IPS-18c (cell line): Measurements from ENCODE around the gene MATN3.

Experiments used
- H3K4me3 ChIP-seq: 2 replicates; pipeline ENCODE4 v1.7.0; 2013; ENCODE audit warnings: low read depth, mild to moderate bottlenecking, low read length, moderate library complexity; ENCODE audit not compliant: insufficient read depth
- H3K9me3 ChIP-seq: one replicate; pipeline ENCODE4 v1.6.1; 2013; ENCODE audit warnings: mild to moderate bottlenecking, low read length, moderate library complexity; ENCODE audit not compliant: control insufficient read depth, insufficient read depth

MATN3 gene

GRCh38 chr2:20015482-20016083, 3.1 kb upstream of the MATN3 start:
- no peaks in the 10 kb centered on the region for H3K9me3 ChIP-seq
- H3K4me3 ChIP-seq: no peak overlapping the region

- no peaks in the 10 kb centered on the region for H3K9me3 ChIP-seq
- peak overlapping the region; percentile 59 for H3K4me3 ChIP-seq
Measured at GRCh38 chr2:20013126-20013849, 820 bp upstream of the MATN3 start.

- Histone ChIP-seq H3K4me3 (peak overlapping the region; percentile 59), H3K9me3 (no peaks in the 10 kb centered on the region)
Measured at GRCh38 chr2:20012032-20012281, 511 bp downstream of the MATN3 start.

- Histone ChIP-seq H3K4me3 (no peak overlapping the region), H3K9me3 (no peaks in the 10 kb centered on the region)
Measured at GRCh38 chr2:20011276-20012031, 1.0 kb downstream of the MATN3 start.

GRCh38 chr2:20008703-20009102, 3.8 kb downstream of the MATN3 start:
- Histone ChIP-seq H3K4me3 (no peak overlapping the region), H3K9me3 (no peaks in the 10 kb centered on the region)

GRCh38 chr2:20005891-20006470, 6.5 kb downstream of the MATN3 start:
- no peaks in the 10 kb centered on the region for H3K9me3 ChIP-seq
- H3K4me3 ChIP-seq: no peak overlapping the region

GRCh38 chr2:20005067-20005627, 7.3 kb downstream of the MATN3 start:
- no peak overlapping the region for H3K4me3 ChIP-seq
- H3K9me3 ChIP-seq: no peaks in the 10 kb centered on the region

- H3K9me3 ChIP-seq: no peaks in the 10 kb centered on the region
Measured at GRCh38 chr2:20001361-20001863, 11.1 kb downstream of the MATN3 start.

GRCh38 chr2:19993731-19994130, 18.7 kb downstream of the MATN3 start:
- Histone ChIP-seq H3K4me3 (no peak overlapping the region), H3K9me3 (no peaks in the 10 kb centered on the region)

More at GRCh38 chr2:20001361-20001863, 11.1 kb downstream of the MATN3 start:
- H3K4me3 ChIP-seq: no peak overlapping the region

GRCh38 chr2:19991895-19992294, 20.6 kb downstream of the MATN3 start:
- no peaks in the 10 kb centered on the region for H3K9me3 ChIP-seq

GRCh38 chr2:19990416-19990728, 22.1 kb downstream of the MATN3 start:
- Histone ChIP-seq H3K4me3 (peak overlapping the region; percentile 91), H3K9me3 (no peaks in the 10 kb centered on the region)

More at GRCh38 chr2:19991895-19992294, 20.6 kb downstream of the MATN3 start:
- H3K4me3 ChIP-seq: no peak overlapping the region

GRCh38 chr2:19989667-19990415, 22.6 kb downstream of the MATN3 start, which contains the start of gene WDR35:
Gene WDR35, minus strand, starts transcription at chr2:19990105. Its CDS starts 90 bp downstream, at chr2:19990015.
- Histone ChIP-seq H3K4me3 (peak within 1 kb of the TSS; percentile 91), H3K9me3 (no peaks in the 10 kb centered on the region)

GRCh38 chr2:19989342-19989666, 23.2 kb downstream of the MATN3 start:
- Histone ChIP-seq H3K4me3 (peak overlapping the region; percentile 91), H3K9me3 (no peaks in the 10 kb centered on the region)

GRCh38 chr2:19988600-19988999, 23.9 kb downstream of the MATN3 start:
- H3K9me3 ChIP-seq: no peaks in the 10 kb centered on the region

GRCh38 chr2:19987936-19988335, 24.5 kb downstream of the MATN3 start:
- Histone ChIP-seq H3K9me3 (no peaks in the 10 kb centered on the region), H3K4me3 (no peak overlapping the region)

More at GRCh38 chr2:19988600-19988999, 23.9 kb downstream of the MATN3 start:
- peak overlapping the region; percentile 91; the same call in 1 of the 2 replicates for H3K4me3 ChIP-seq

GRCh38 chr2:19982268-19982667, 30.2 kb downstream of the MATN3 start:
- no peaks in the 10 kb centered on the region for H3K9me3 ChIP-seq
- H3K4me3 ChIP-seq: no peak overlapping the region

- no peak overlapping the region for H3K4me3 ChIP-seq
- H3K9me3 ChIP-seq: no peaks in the 10 kb centered on the region
Measured at GRCh38 chr2:19979932-19980331, 32.5 kb downstream of the MATN3 start.
